K562 (cell line): ENCODE measurements around the gene RAB6B. TPM values are rescaled to one million over a fixed set of nuclear protein-coding genes. Genes with fewer than 3 reads are reported as not detected.
A peak's percentile ranks its signal among the peaks of the same experiment; 100 is the strongest.

ENCODE experiments used
- ATAC-seq: fragments of 200-7000 bp; cut with Tn5 transposase; 3 replicates; pipeline ENCODE4 v1.9.1; 2020; ENCODE audit warnings: moderate library complexity
- BruUV-seq: library from RNA; stranded (reverse); fragments of 400-500 nt; replicated peaks from 2 replicates; lab custom pipeline; 2021; lab: Mats Ljungman, UMichigan
- CTCF ChIA-PET: fragments of 300-600 bp; formaldehyde crosslinking; extraction: SDS; loops from one replicate; lab custom pipeline; 2021; ENCODE audit warnings: low intra/inter-chr PET ratio; lab: Yijun Ruan, JAX
- POLR2A ChIA-PET: fragments of 300-600, 350-650 bp; sonication (Branson Sonifier 250); formaldehyde crosslinking; extraction: SDS; loops from one replicate; lab custom pipeline; 2021; ENCODE audit warnings: antibody characterized with exemption, inconsistent platforms; lab: Yijun Ruan, JAX
- DNase-seq, 4 experiments: peaks; one replicate each; pipeline versions ENCODE4 v3.0.0 to v3.0.0-alpha.2; 2011 to 2018; ENCODE audit warnings: low spot score in 3 of 4, mixed read lengths in 3 of 4; ENCODE audit errors: extremely low read depth in 1 of 4
- FAIRE-seq: peaks from 2 replicates; lab custom pipeline; 2011; peaks lifted over from hg19 to GRCh38; lab: Jason Lieb, UNC
- H2AFZ ChIP-seq: 2 replicates; pipeline ENCODE4 v1.6.0; 2011; ENCODE audit warnings: low read depth, low read length, control low read depth, inconsistent platforms
- H3K27ac ChIP-seq: fragments of 200-600 bp; 3 replicates; pipeline ENCODE4 v1.8.0; 2011; ENCODE audit warnings: low read depth, mild to moderate bottlenecking, control low read depth, inconsistent platforms, low read length, moderate library complexity, mixed read lengths; ENCODE audit errors: extremely low read depth
- H3K27me3 ChIP-seq, 2 experiments: fragments of 300-600 bp in 1 of 2; 2 replicates in 1 of 2; 3 replicates in 1 of 2; pipeline versions ENCODE4 v1.6.0 to v1.8.0; 2011; ENCODE audit warnings: inconsistent platforms in 2 of 2, low read length in 2 of 2, mild to moderate bottlenecking in 1 of 2, mixed read lengths in 1 of 2, moderate library complexity in 1 of 2; ENCODE audit not compliant: control insufficient read depth in 2 of 2, insufficient read depth in 2 of 2
- H3K36me3 ChIP-seq: fragments of 300-600 bp; 3 replicates; pipeline ENCODE4 v1.8.0; 2011; ENCODE audit warnings: mild to moderate bottlenecking, low read length, inconsistent platforms; ENCODE audit not compliant: control insufficient read depth, insufficient read depth
- H3K4me1 ChIP-seq, 2 experiments: fragments of 200-600 bp in 1 of 2; replicated peaks in 1 of 2; 2 replicates in 1 of 2; 3 replicates in 1 of 2; pipeline versions ENCODE4 v1.5.1 to v1.8.0; 2011; ENCODE audit warnings: inconsistent platforms in 2 of 2, low read length in 2 of 2, mild to moderate bottlenecking in 1 of 2, mixed read lengths in 1 of 2, moderate library complexity in 1 of 2; ENCODE audit not compliant: control insufficient read depth in 2 of 2, insufficient read depth in 2 of 2
- H3K4me2 ChIP-seq: 2 replicates; pipeline ENCODE4 v1.6.1; 2011; ENCODE audit warnings: low read length, control low read depth, inconsistent platforms, mixed read lengths; ENCODE audit not compliant: insufficient read depth
- H3K4me3 ChIP-seq: fragments of 200-600 bp; sonication (generic), shearing (Covaris generic); 2 replicates; pipeline ENCODE4 v1.5.1; 2016; ENCODE audit warnings: control low read depth, inconsistent platforms
- H3K79me2 ChIP-seq: fragments of 200-600 bp; 3 replicates; pipeline ENCODE4 v1.8.0; 2011; ENCODE audit warnings: low read length, inconsistent platforms; ENCODE audit not compliant: control insufficient read depth, insufficient read depth
- H3K9ac ChIP-seq, 2 experiments: 2 replicates each; pipeline versions ENCODE4 v1.6.0 to v1.6.1; 2011; ENCODE audit warnings: low read depth in 2 of 2, low read length in 2 of 2, control low read depth in 1 of 2, inconsistent platforms in 1 of 2, mild to moderate bottlenecking in 1 of 2, mixed read lengths in 1 of 2; ENCODE audit not compliant: insufficient read depth in 1 of 2
- H3K9me1 ChIP-seq: one replicate; pipeline ENCODE4 v1.6.0; 2011; ENCODE audit warnings: inconsistent platforms, mild to moderate bottlenecking, low read length, moderate library complexity; ENCODE audit not compliant: control insufficient read depth, insufficient read depth
- H3K9me3 ChIP-seq: replicated peaks from 2 replicates; pipeline ENCODE4 v1.5.1; 2011; ENCODE audit warnings: low read depth, low read length, inconsistent platforms; ENCODE audit not compliant: control insufficient read depth, insufficient read depth
- H4K20me1 ChIP-seq: replicated peaks from 2 replicates; pipeline ENCODE4 v1.6.1; 2011; ENCODE audit warnings: low read length, inconsistent platforms, mixed read lengths; ENCODE audit not compliant: control insufficient read depth, insufficient read depth
- CXXC5 ChIP-seq: fragments of 250-450 bp; sonication (Bioruptor Pico); IDR thresholded peaks from 2 replicates; pipeline ENCODE4 v1.8.0; 2022; ENCODE audit warnings: inconsistent platforms, mild to moderate bottlenecking, moderate library complexity
- KDM1A ChIP-seq, 2 experiments: fragments of 450-650 bp; IDR thresholded peaks; 2 replicates each; pipeline ENCODE4 v1.6.1; 2016; ENCODE audit warnings: mild to moderate bottlenecking in 2 of 2
- NFIC ChIP-seq: fragments of 450-650 bp; IDR thresholded peaks from 2 replicates; pipeline ENCODE4 v1.6.1; 2017; ENCODE audit warnings: mild to moderate bottlenecking, inconsistent platforms
- RAD21 ChIP-seq, 2 experiments: fragments of 250-450 bp in 1 of 2; fragments of 450-650 bp in 1 of 2; sonication (Bioruptor Pico) in 1 of 2; formaldehyde crosslinking in 1 of 2; IDR thresholded peaks in 1 of 2; conservative IDR thresholded peaks in 1 of 2; 2 replicates each; pipeline versions ENCODE4 v1.4.0 to v1.8.0; 2020 to 2022; ENCODE audit warnings: mild to moderate bottlenecking in 2 of 2, moderate library complexity in 1 of 2
- ZC3H8 ChIP-seq: fragments of 450-650 bp; IDR thresholded peaks from 2 replicates; pipeline ENCODE4 v1.6.1; 2017
- ZNF324 ChIP-seq: fragments of 250-450 bp; sonication (Bioruptor Pico); IDR thresholded peaks from 2 replicates; pipeline ENCODE4 v1.4.0; 2020; ENCODE audit warnings: mild to moderate bottlenecking
- ZNF551 ChIP-seq: fragments of 250-450 bp; sonication (Bioruptor Pico); IDR thresholded peaks from 2 replicates; pipeline ENCODE4 v1.5.0; 2021; ENCODE audit warnings: mild to moderate bottlenecking, moderate library complexity
- WGBS: fragments of 100-300 bp; shearing (Covaris generic); methylation state at CpG from one replicate; pipeline ENCODE4 v1.1.6; 2016; ENCODE audit warnings: low coverage, mixed read lengths; ENCODE audit not compliant: insufficient coverage; ENCODE audit errors: missing lambda C conversion rate; 5-methylcytosine and 5-hydroxymethylcytosine counted together
- in situ Hi-C: fragments of 300-500 bp; cut with MboI; formaldehyde crosslinking; loops from 4 replicates; pipeline ENCODE4 v1.15.0; 2018; ENCODE audit warnings: inconsistent platforms, mixed read lengths
- intact Hi-C: fragments of 100-400 bp; cut with micrococcal nuclease; formaldehyde crosslinking; loops from 2 replicates; pipeline ENCODE4 v1.14.2; 2022
- polyA plus RNA-seq, 8 experiments: library from polyadenylated mRNA; depleted of rRNA in 4 of 8; stranded (reverse) in 5 of 8; unstranded in 3 of 8; fragments of >200 nt; fragmentation: Nextera tagmentation in 2 of 8; fragmentation: Illumina TruSeq in 1 of 8; extraction: Ambion mirVana in 2 of 8; extraction: Trizol in 1 of 8; gene quantifications; 2 replicates each; pipeline versions ENCODE4 v1.2.1 to v1.2.3, GENCODE V29; 2011 to 2014; ENCODE audit warnings: inconsistent platforms in 1 of 8, missing spikeins in 1 of 8
- total RNA-seq, 7 experiments: library from RNA; depleted of rRNA in 6 of 7; stranded (reverse); fragments of >200 nt in 6 of 7; fragmentation: Illumina TruSeq in 2 of 7; extraction: Trizol in 2 of 7; gene quantifications; 2 replicates each; pipeline versions ENCODE4 v1.2.1 to v1.2.3, GENCODE V29; 2011 to 2021; ENCODE audit warnings: low replicate concordance in 1 of 7
- TF ChIP-seq, protein P1 (sequence below), 2 experiments: fragments of 450-650 bp; formaldehyde crosslinking in 1 of 2; IDR thresholded peaks; 2 replicates each; pipeline versions ENCODE4 v1.4.0 to v1.6.1; 2014 to 2020; ENCODE audit warnings: mild to moderate bottlenecking in 2 of 2, borderline replicate concordance in 1 of 2, low read depth in 1 of 2
- TF ChIP-seq, protein P2 (sequence below): fragments of 150-350 bp; IDR thresholded peaks from 2 replicates; pipeline ENCODE4 v1.6.1; 2014; ENCODE audit warnings: low read depth, mild to moderate bottlenecking, low read length, borderline replicate concordance

The RAB6B gene
- total and polyA plus RNA-seq, 9 of the 15 experiments (the other 6 are each of a cell fraction or from before 2014, with no cell fraction given), result 0.60 to 18.1 (median 1.5) TPM

DNA sequence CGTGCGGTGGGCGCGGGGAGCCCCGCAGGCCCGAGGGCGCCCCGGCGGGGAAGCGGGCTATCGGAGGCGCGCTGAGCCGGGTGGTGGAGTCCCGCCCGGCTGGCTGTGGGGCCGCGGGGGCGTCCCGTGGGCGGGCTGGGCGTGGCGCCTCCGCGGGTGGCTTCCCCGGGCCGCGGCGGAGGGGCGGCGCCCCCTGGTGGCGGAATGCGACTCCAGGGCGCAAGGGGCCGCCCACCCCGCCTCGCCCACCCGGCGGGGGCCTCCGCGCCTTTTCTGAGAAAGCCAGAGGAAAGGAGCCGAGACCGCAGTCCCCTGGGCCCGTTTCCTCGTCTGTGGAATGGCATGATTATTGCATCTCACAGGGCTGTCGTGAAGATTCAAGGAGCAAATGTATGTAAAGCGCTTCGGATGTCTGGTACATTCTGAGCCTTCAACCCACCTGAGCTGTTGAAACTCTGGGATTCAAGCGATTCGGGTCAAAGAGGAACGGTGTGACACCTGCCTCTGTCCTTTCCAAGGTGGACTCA is 31.9 kb upstream of the RAB6B start:
- ChIA-PET POLR2A (interaction anchor here (1.2 kb wide), 1 partner anchor 127 kb away, joined by 3 read pairs; no protein-coding TSS in a partner anchor), CTCF (interaction anchor here (0.8 to 3.3 kb wide), 2 partner anchors 109 to 264 kb away, joined by 3 to 24 read pairs; no protein-coding TSS in a partner anchor)
- H3K79me2 ChIP-seq, result no peaks in the 10 kb centered on the region
- H4K20me1 ChIP-seq, result no peaks in the 10 kb centered on the region; the same call in 1 of the 2 replicates
- peak overlapping the region; percentile 40 for H3K4me3 ChIP-seq
- H3K4me2 ChIP-seq, result peak overlapping the region; percentile 72
- intact Hi-C loops, result loop anchor here (1.0 to 10.0 kb wide), 3 partner anchors 95 to 1203 kb away; partner anchors contain the start of gene NPHP3
- H3K4me1 ChIP-seq, result peaks cover 0 to 16% of the 10 kb centered on the region in 2 experiments; a peak in 3 of 5 replicates
- no TSS peak for BruUV-seq
- ATAC-seq (peak; percentile 92), DNase-seq (peak; percentile 70 to 94 (median 90)), FAIRE-seq (peak; percentile 26)
- WGBS, result 3% methylated on average over 12 of the region's 51 CpGs
- peak overlapping the region; percentile 91 for H2AFZ ChIP-seq
- H3K9me3 ChIP-seq, result no peaks in the 10 kb centered on the region
- no peaks in the 10 kb centered on the region for H3K9me1 ChIP-seq
- no peaks in the 10 kb centered on the region for H3K36me3 ChIP-seq
- peaks cover 3 to 25% of the 10 kb centered on the region in 2 experiments; a peak in 4 of 5 replicates for H3K27me3 ChIP-seq
- peak overlapping the region; percentile 46 to 84; a peak in 3 of 4 replicates for H3K9ac ChIP-seq
- H3K27ac ChIP-seq, result no peak overlapping the region
- in situ Hi-C loops, result loop anchor here (5.0 kb wide), 1 partner anchor 105 kb away; no protein-coding TSS in a partner anchor
- TF ChIP-seq CXXC5 (CRISPR knock-in tag) (peak; percentile 36; the same call in 1 of the 2 replicates), KDM1A (IDR thresholded peaks at IDR 0.05) (no peak), NFIC (no peak), RAD21 (CRISPR knock-in tag; conservative IDR thresholded peaks at IDR 0.05 in 1 of 2, IDR thresholded peaks at IDR 0.05 in 1 of 2) (peak; percentile 51 to 77), ZC3H8 (no peak), ZNF551 (CRISPR knock-in tag) (no peak), ZNF324 (no peak)
- TF ChIP-seq, protein P1, sequence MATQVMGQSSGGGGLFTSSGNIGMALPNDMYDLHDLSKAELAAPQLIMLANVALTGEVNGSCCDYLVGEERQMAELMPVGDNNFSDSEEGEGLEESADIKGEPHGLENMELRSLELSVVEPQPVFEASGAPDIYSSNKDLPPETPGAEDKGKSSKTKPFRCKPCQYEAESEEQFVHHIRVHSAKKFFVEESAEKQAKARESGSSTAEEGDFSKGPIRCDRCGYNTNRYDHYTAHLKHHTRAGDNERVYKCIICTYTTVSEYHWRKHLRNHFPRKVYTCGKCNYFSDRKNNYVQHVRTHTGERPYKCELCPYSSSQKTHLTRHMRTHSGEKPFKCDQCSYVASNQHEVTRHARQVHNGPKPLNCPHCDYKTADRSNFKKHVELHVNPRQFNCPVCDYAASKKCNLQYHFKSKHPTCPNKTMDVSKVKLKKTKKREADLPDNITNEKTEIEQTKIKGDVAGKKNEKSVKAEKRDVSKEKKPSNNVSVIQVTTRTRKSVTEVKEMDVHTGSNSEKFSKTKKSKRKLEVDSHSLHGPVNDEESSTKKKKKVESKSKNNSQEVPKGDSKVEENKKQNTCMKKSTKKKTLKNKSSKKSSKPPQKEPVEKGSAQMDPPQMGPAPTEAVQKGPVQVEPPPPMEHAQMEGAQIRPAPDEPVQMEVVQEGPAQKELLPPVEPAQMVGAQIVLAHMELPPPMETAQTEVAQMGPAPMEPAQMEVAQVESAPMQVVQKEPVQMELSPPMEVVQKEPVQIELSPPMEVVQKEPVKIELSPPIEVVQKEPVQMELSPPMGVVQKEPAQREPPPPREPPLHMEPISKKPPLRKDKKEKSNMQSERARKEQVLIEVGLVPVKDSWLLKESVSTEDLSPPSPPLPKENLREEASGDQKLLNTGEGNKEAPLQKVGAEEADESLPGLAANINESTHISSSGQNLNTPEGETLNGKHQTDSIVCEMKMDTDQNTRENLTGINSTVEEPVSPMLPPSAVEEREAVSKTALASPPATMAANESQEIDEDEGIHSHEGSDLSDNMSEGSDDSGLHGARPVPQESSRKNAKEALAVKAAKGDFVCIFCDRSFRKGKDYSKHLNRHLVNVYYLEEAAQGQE (IDR thresholded peaks at IDR 0.05; ENCODE audit: borderline replicate concordance), result peak; percentile 53; the same call in 1 of the 2 replicates
- TF ChIP-seq, protein P1 (CRISPR knock-in tag; IDR thresholded peaks at IDR 0.05; ENCODE audit: low read depth), result no peak
- TF ChIP-seq, protein P2, sequence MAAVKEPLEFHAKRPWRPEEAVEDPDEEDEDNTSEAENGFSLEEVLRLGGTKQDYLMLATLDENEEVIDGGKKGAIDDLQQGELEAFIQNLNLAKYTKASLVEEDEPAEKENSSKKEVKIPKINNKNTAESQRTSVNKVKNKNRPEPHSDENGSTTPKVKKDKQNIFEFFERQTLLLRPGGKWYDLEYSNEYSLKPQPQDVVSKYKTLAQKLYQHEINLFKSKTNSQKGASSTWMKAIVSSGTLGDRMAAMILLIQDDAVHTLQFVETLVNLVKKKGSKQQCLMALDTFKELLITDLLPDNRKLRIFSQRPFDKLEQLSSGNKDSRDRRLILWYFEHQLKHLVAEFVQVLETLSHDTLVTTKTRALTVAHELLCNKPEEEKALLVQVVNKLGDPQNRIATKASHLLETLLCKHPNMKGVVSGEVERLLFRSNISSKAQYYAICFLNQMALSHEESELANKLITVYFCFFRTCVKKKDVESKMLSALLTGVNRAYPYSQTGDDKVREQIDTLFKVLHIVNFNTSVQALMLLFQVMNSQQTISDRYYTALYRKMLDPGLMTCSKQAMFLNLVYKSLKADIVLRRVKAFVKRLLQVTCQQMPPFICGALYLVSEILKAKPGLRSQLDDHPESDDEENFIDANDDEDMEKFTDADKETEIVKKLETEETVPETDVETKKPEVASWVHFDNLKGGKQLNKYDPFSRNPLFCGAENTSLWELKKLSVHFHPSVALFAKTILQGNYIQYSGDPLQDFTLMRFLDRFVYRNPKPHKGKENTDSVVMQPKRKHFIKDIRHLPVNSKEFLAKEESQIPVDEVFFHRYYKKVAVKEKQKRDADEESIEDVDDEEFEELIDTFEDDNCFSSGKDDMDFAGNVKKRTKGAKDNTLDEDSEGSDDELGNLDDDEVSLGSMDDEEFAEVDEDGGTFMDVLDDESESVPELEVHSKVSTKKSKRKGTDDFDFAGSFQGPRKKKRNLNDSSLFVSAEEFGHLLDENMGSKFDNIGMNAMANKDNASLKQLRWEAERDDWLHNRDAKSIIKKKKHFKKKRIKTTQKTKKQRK, result no peak
